Esophagus muscularis mucosa (tissue), 4 donors: ENCODE measurements around the gene SPATA13.

Experiments used
- CTCF ChIP-seq, 3 experiments: fragments of 200-600 bp in 2 of 3; fragments of 450-650 bp in 1 of 3; sonication (generic) in 2 of 3; IDR thresholded peaks; one replicate each; pipeline ENCODE4 v1.5.1; 2017 to 2019; ENCODE audit warnings: antibody characterized with exemption in 3 of 3, mild to moderate bottlenecking in 2 of 3, moderate library complexity in 1 of 3
- EP300 ChIP-seq: sonication (generic); formaldehyde crosslinking; IDR thresholded peaks from one replicate; pipeline ENCODE4 v1.6.1; 2017; ENCODE audit warnings: antibody characterized with exemption
- POLR2A ChIP-seq: fragments of 450-650 bp; IDR thresholded peaks from one replicate; pipeline ENCODE4 v1.6.1; 2017; ENCODE audit warnings: antibody characterized with exemption, moderate library complexity, mild to moderate bottlenecking, low read depth
- POLR2AphosphoS5 ChIP-seq, 2 donors: sonication (generic); formaldehyde crosslinking; IDR thresholded peaks; one replicate each; pipeline ENCODE4 v1.6.1; 2017; ENCODE audit warnings: antibody characterized with exemption in 2 of 2

- TF ChIP-seq CTCF (IDR thresholded peaks at IDR 0.05) = no peak
- no peak for TF ChIP-seq POLR2AphosphoS5 (IDR thresholded peaks at IDR 0.05)
- TF ChIP-seq POLR2A = no peak
- no peak for TF ChIP-seq EP300
These were observed 80.8 kb downstream of the SPATA13 start for GRCh38 chr13:24241336-24241735.
